IMR-90 (cell line): ENCODE results near the gene COLQ. TPM values are rescaled to one million over a fixed set of nuclear protein-coding genes. Genes with fewer than 3 reads are reported as not detected.

Experiments
- ATAC-seq: fragments of 200-7000 bp; cut with Tn5 transposase; 2 replicates; pipeline ENCODE4 v1.9.1; 2020; ENCODE audit warnings: low read depth, mild to moderate bottlenecking, moderate library complexity
- BruUV-seq: library from RNA; stranded (reverse); fragments of 400-500 nt; replicated peaks from 2 replicates; lab custom pipeline; 2021; lab: Mats Ljungman, UMichigan
- CTCF ChIA-PET: fragments of 300-600 bp; formaldehyde crosslinking; extraction: SDS; loops from one replicate; lab custom pipeline; 2021; ENCODE audit warnings: antibody characterized with exemption; lab: Yijun Ruan, JAX
- POLR2A ChIA-PET: fragments of 300-600 bp; sonication (Branson Sonifier 250); formaldehyde crosslinking; loops from one replicate; lab custom pipeline; 2022; ENCODE audit warnings: antibody characterized with exemption; ENCODE audit not compliant: unreplicated experiment; lab: Charles Lee
- DNase-seq: peaks from one replicate; pipeline ENCODE4 v3.0.0; 2013
- H2AFZ ChIP-seq: replicated peaks from 2 replicates; pipeline ENCODE3; 2013; ENCODE audit warnings: low read length, mild to moderate bottlenecking; ENCODE audit not compliant: poor library complexity
- H2AK5ac ChIP-seq: 2 replicates; pipeline ENCODE4 v1.6.1; 2013; ENCODE audit warnings: low read depth, low read length, inconsistent platforms
- H2AK9ac ChIP-seq: replicated peaks from 2 replicates; pipeline ENCODE3; 2013; ENCODE audit warnings: mild to moderate bottlenecking, low read depth, low read length, moderate library complexity; ENCODE audit not compliant: poor library complexity
- H2BK120ac ChIP-seq: 2 replicates; pipeline ENCODE4 v1.6.1; 2013; ENCODE audit warnings: low read depth, low read length, inconsistent platforms
- H2BK15ac ChIP-seq: 3 replicates; pipeline ENCODE4 v1.6.1; 2013; ENCODE audit warnings: low read depth, low read length, inconsistent platforms
- H2BK20ac ChIP-seq: 2 replicates; pipeline ENCODE4 v1.6.1; 2013; ENCODE audit warnings: low read depth, mild to moderate bottlenecking, inconsistent platforms, low read length, moderate library complexity
- H2BK5ac ChIP-seq: 2 replicates; pipeline ENCODE4 v1.6.1; 2013; ENCODE audit warnings: mild to moderate bottlenecking, low read depth, low read length, inconsistent platforms; ENCODE audit not compliant: poor library complexity, severe bottlenecking
- H3K14ac ChIP-seq: replicated peaks from 2 replicates; pipeline ENCODE4 v1.6.1; 2013; ENCODE audit warnings: low read depth, low read length, inconsistent platforms
- H3K18ac ChIP-seq: 2 replicates; pipeline ENCODE4 v1.6.1; 2013; ENCODE audit warnings: low read depth, low read length, control low read depth
- H3K23ac ChIP-seq: 2 replicates; pipeline ENCODE4 v1.6.1; 2013; ENCODE audit warnings: low read depth, low read length, inconsistent platforms
- H3K27ac ChIP-seq: 2 replicates; pipeline ENCODE4 v1.5.1; 2013; ENCODE audit warnings: mild to moderate bottlenecking, control low read depth, low read length; ENCODE audit not compliant: insufficient read depth
- H3K27me3 ChIP-seq: 2 replicates; pipeline ENCODE4 v1.6.1; 2013; ENCODE audit warnings: low read length; ENCODE audit not compliant: control insufficient read depth, insufficient read depth
- H3K36me3 ChIP-seq: 2 replicates; pipeline ENCODE4 v1.6.1; 2013; ENCODE audit warnings: low read length, mixed read lengths; ENCODE audit not compliant: control insufficient read depth, insufficient read depth
- H3K4ac ChIP-seq: 2 replicates; pipeline ENCODE4 v1.6.1; 2013; ENCODE audit warnings: low read depth, low read length, inconsistent platforms
- H3K4me1 ChIP-seq: 2 replicates; pipeline ENCODE4 v1.6.1; 2013; ENCODE audit warnings: low read length, mixed read lengths; ENCODE audit not compliant: control insufficient read depth, insufficient read depth
- H3K4me2 ChIP-seq: 2 replicates; pipeline ENCODE4 v1.6.1; 2013; ENCODE audit warnings: low read depth, mild to moderate bottlenecking, control low read depth, low read length, moderate library complexity
- H3K4me3 ChIP-seq: 2 replicates; pipeline ENCODE4 v1.5.1; 2013; ENCODE audit warnings: low read depth, mild to moderate bottlenecking, control low read depth, low read length, moderate library complexity; ENCODE audit not compliant: insufficient read depth
- H3K56ac ChIP-seq: 2 replicates; pipeline ENCODE4 v1.6.1; 2013; ENCODE audit warnings: low read length, inconsistent platforms; ENCODE audit not compliant: insufficient read depth; ENCODE audit errors: extremely low read depth
- H3K79me1 ChIP-seq, 2 experiments: 2 replicates each; pipeline ENCODE4 v1.6.1; 2013; ENCODE audit warnings: low read length in 2 of 2, inconsistent platforms in 1 of 2, low read depth in 1 of 2
- H3K9ac ChIP-seq: 2 replicates; pipeline ENCODE4 v1.6.1; 2013; ENCODE audit warnings: low read depth, low read length, control low read depth
- H3K9me1 ChIP-seq: 2 replicates; pipeline ENCODE4 v1.6.1; 2013; ENCODE audit warnings: low read length, inconsistent platforms; ENCODE audit not compliant: insufficient read depth
- H3K9me3 ChIP-seq: 2 replicates; pipeline ENCODE4 v1.6.1; 2013; ENCODE audit warnings: low read length; ENCODE audit not compliant: control insufficient read depth, insufficient read depth
- H4K20me1 ChIP-seq: 2 replicates; pipeline ENCODE4 v1.6.1; 2013; ENCODE audit warnings: low read length, inconsistent platforms; ENCODE audit not compliant: insufficient read depth
- H4K5ac ChIP-seq: 2 replicates; pipeline ENCODE4 v1.6.1; 2013; ENCODE audit warnings: mild to moderate bottlenecking, low read depth, low read length, control low read depth
- H4K8ac ChIP-seq, 2 experiments: 2 replicates each; pipeline ENCODE4 v1.6.1; 2013; ENCODE audit warnings: low read depth in 2 of 2, low read length in 2 of 2, control low read depth in 1 of 2, inconsistent platforms in 1 of 2
- H4K91ac ChIP-seq: 2 replicates; pipeline ENCODE4 v1.6.1; 2013; ENCODE audit warnings: low read depth, low read length, inconsistent platforms; ENCODE audit not compliant: insufficient read depth
- BHLHE40 ChIP-seq: fragments of 150-350 bp; IDR thresholded peaks from 2 replicates; pipeline ENCODE4 v1.6.1; 2016; ENCODE audit warnings: mild to moderate bottlenecking, low read depth, low read length
- CEBPB ChIP-seq: IDR thresholded peaks from 2 replicates; pipeline ENCODE4 v1.6.1; 2012; ENCODE audit warnings: low read depth, low read length, improper control_type of control experiment
- CHD1 ChIP-seq: IDR thresholded peaks from 2 replicates; pipeline ENCODE4 v1.6.1; 2012; ENCODE audit warnings: low read depth, low read length, improper control_type of control experiment
- FOS ChIP-seq: fragments of 150-350 bp; IDR thresholded peaks from 2 replicates; pipeline ENCODE4 v1.6.1; 2016; ENCODE audit warnings: low read depth, low read length
- MAFK ChIP-seq: IDR thresholded peaks from 2 replicates; pipeline ENCODE4 v1.6.1; 2012; ENCODE audit warnings: low read depth, low read length, improper control_type of control experiment
- MAZ ChIP-seq: IDR thresholded peaks from 2 replicates; pipeline ENCODE4 v1.6.1; 2012; ENCODE audit warnings: low read depth, mild to moderate bottlenecking, low read length, improper control_type of control experiment, moderate library complexity, borderline replicate concordance
- MXI1 ChIP-seq: IDR thresholded peaks from 2 replicates; pipeline ENCODE4 v1.6.1; 2012; ENCODE audit warnings: low read depth, mild to moderate bottlenecking, low read length, moderate library complexity, borderline replicate concordance
- NFE2L2 ChIP-seq: fragments of 150-350 bp; IDR thresholded peaks from 2 replicates; pipeline ENCODE4 v1.6.1; 2016; ENCODE audit warnings: low read depth, mild to moderate bottlenecking, low read length
- POLR2A ChIP-seq: IDR thresholded peaks from 2 replicates; pipeline ENCODE4 v1.6.1; 2012; ENCODE audit warnings: mild to moderate bottlenecking, low read depth, low read length
- RAD21 ChIP-seq: IDR thresholded peaks from 2 replicates; pipeline ENCODE4 v1.6.1; 2012; ENCODE audit warnings: low read length, improper control_type of control experiment
- RFX5 ChIP-seq: IDR thresholded peaks from 2 replicates; pipeline ENCODE4 v1.8.0; 2012; ENCODE audit warnings: low read depth, mild to moderate bottlenecking, low read length, moderate library complexity
- SMC3 ChIP-seq: fragments of 150-350 bp; IDR thresholded peaks from 2 replicates; pipeline ENCODE4 v1.6.1; 2016; ENCODE audit warnings: low read depth, mild to moderate bottlenecking, antibody characterized with exemption, low read length, moderate library complexity
- WGBS, 2 experiments: methylation state at CpG; one replicate each; pipeline versions ENCODE4 v1.1.5 to v1.1.7; 2013; ENCODE audit warnings: missing lambda C conversion rate in 2 of 2; ENCODE audit not compliant: insufficient read length in 1 of 2; ENCODE audit errors: extremely low coverage in 2 of 2; 5-methylcytosine and 5-hydroxymethylcytosine counted together
- dilution Hi-C: fragments of 300-500 bp; cut with HindIII; formaldehyde crosslinking; loops from one replicate; pipeline ENCODE4 v1.14.3; 2018; ENCODE audit warnings: low sequenced_read_pairs; ENCODE audit not compliant: unreplicated experiment
- in situ Hi-C: fragments of 300-500 bp; cut with MboI; formaldehyde crosslinking; loops from 3 replicates; pipeline ENCODE4 v1.14.3; 2019; ENCODE audit warnings: low sequenced_read_pairs, inconsistent platforms, mixed read lengths
- intact Hi-C: fragments of 100-400 bp; cut with micrococcal nuclease; formaldehyde crosslinking; loops from 2 replicates; pipeline ENCODE4 v1.10.0; 2022
- polyA plus RNA-seq, 3 experiments: library from polyadenylated mRNA; depleted of rRNA; stranded (reverse); fragments of >200 nt; gene quantifications; 2 replicates each; pipeline ENCODE4 v1.2.3, GENCODE V29; 2012; ENCODE audit warnings: low replicate concordance in 1 of 3
- total RNA-seq: library from RNA; depleted of rRNA; stranded (reverse); fragments of >200 nt; gene quantifications from 2 replicates; pipeline ENCODE4 v1.2.3, GENCODE V29; 2012
- TF ChIP-seq, protein P1 (sequence below): conservative IDR thresholded peaks from 2 replicates; pipeline ENCODE4 v1.5.1; 2012; ENCODE audit warnings: mild to moderate bottlenecking, low read depth, low read length, improper control_type of control experiment
- TF ChIP-seq, protein P2 (sequence below): fragments of 150-350 bp; IDR thresholded peaks from 2 replicates; pipeline ENCODE4 v1.6.1; 2017; ENCODE audit warnings: mild to moderate bottlenecking, antibody characterized with exemption, low read length, low read depth
- TF ChIP-seq, protein P3 (sequence below): fragments of 150-350 bp; IDR thresholded peaks from 2 replicates; pipeline ENCODE4 v1.6.1; 2016; ENCODE audit warnings: low read depth, mild to moderate bottlenecking, low read length, moderate library complexity, borderline replicate concordance

The COLQ gene
- total and polyA plus RNA-seq, 2 of the 4 experiments (the other 2 are of a cell fraction), result 0.18 to 0.65 TPM

DNA sequence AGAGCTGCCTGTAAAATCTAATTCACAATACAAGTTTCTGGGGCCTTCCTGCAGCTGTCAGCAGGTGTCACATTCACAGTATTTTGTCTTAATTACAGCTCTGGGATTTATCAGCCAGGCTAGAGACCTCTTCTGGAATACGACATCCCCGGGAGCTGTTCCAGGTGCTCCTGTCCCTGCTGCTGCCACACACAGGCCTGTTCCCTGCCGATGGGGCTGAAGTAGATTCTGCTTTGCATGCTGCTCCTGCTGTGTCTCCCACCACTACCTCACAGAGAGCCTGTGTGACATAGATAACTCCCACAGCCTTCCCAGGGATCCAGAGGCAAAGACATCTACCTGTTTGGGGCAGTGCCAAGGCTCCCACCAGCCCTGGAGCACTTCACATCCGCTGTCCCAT, 20.4 kb downstream of the COLQ start:
- intact Hi-C loops (no loop called here), in situ Hi-C loops (no loop called here), dilution Hi-C loops (no loop called here)
- H3K14ac ChIP-seq, result no peak overlapping the region
- no peaks in the 10 kb centered on the region for H3K9me3 ChIP-seq
- no peak overlapping the region for H2AK5ac ChIP-seq
- no peak overlapping the region for H3K4me3 ChIP-seq
- no peaks in the 10 kb centered on the region for H3K9me1 ChIP-seq
- BruUV-seq, result no TSS peak
- no peaks in the 10 kb centered on the region for H3K79me1 ChIP-seq
- no peak overlapping the region for H4K91ac ChIP-seq
- no peak overlapping the region for H3K56ac ChIP-seq
- H2BK20ac ChIP-seq, result no peak overlapping the region
- no peak overlapping the region for H4K5ac ChIP-seq
- TF ChIP-seq, protein P1, sequence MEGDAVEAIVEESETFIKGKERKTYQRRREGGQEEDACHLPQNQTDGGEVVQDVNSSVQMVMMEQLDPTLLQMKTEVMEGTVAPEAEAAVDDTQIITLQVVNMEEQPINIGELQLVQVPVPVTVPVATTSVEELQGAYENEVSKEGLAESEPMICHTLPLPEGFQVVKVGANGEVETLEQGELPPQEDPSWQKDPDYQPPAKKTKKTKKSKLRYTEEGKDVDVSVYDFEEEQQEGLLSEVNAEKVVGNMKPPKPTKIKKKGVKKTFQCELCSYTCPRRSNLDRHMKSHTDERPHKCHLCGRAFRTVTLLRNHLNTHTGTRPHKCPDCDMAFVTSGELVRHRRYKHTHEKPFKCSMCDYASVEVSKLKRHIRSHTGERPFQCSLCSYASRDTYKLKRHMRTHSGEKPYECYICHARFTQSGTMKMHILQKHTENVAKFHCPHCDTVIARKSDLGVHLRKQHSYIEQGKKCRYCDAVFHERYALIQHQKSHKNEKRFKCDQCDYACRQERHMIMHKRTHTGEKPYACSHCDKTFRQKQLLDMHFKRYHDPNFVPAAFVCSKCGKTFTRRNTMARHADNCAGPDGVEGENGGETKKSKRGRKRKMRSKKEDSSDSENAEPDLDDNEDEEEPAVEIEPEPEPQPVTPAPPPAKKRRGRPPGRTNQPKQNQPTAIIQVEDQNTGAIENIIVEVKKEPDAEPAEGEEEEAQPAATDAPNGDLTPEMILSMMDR, result no peak
- no peak for TF ChIP-seq POLR2A
- TF ChIP-seq MAZ, result no peak
- TF ChIP-seq CEBPB, result no peak
- no peak for TF ChIP-seq BHLHE40
- TF ChIP-seq CHD1, result no peak
- TF ChIP-seq RFX5, result no peak
- TF ChIP-seq MXI1, result no peak
- TF ChIP-seq, protein P2, sequence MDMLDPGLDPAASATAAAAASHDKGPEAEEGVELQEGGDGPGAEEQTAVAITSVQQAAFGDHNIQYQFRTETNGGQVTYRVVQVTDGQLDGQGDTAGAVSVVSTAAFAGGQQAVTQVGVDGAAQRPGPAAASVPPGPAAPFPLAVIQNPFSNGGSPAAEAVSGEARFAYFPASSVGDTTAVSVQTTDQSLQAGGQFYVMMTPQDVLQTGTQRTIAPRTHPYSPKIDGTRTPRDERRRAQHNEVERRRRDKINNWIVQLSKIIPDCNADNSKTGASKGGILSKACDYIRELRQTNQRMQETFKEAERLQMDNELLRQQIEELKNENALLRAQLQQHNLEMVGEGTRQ, result no peak
- TF ChIP-seq, protein P3, sequence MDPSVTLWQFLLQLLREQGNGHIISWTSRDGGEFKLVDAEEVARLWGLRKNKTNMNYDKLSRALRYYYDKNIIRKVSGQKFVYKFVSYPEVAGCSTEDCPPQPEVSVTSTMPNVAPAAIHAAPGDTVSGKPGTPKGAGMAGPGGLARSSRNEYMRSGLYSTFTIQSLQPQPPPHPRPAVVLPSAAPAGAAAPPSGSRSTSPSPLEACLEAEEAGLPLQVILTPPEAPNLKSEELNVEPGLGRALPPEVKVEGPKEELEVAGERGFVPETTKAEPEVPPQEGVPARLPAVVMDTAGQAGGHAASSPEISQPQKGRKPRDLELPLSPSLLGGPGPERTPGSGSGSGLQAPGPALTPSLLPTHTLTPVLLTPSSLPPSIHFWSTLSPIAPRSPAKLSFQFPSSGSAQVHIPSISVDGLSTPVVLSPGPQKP, result no peak
- TF ChIP-seq RAD21, result no peak
- TF ChIP-seq SMC3, result no peak
- no peak for TF ChIP-seq MAFK
- TF ChIP-seq FOS, result no peak
- no peak for TF ChIP-seq NFE2L2
- no peak overlapping the region for H3K23ac ChIP-seq
- ChIA-PET POLR2A (no interaction called here), CTCF (no interaction called here)
- H4K20me1 ChIP-seq, result no peaks in the 10 kb centered on the region
- no peak overlapping the region for H2AFZ ChIP-seq
- ATAC-seq (no peak), DNase-seq (no peak)
- H3K9ac ChIP-seq, result no peak overlapping the region
- no peak overlapping the region for H3K27ac ChIP-seq
- no peak overlapping the region for H2AK9ac ChIP-seq
- no peak overlapping the region for H2BK5ac ChIP-seq
- H3K4me1 ChIP-seq, result no peaks in the 10 kb centered on the region
- H3K4me2 ChIP-seq, result no peak overlapping the region
- no peak overlapping the region for H4K8ac ChIP-seq
- H3K36me3 ChIP-seq, result no peaks in the 10 kb centered on the region
- 58% methylated on average over 2 of the region's 4 CpGs; no CpG with 5 or more reads in 1 of the 2 experiments for WGBS, 2 experiments
- H3K4ac ChIP-seq, result no peak overlapping the region
- no peak overlapping the region for H3K18ac ChIP-seq
- H3K27me3 ChIP-seq, result peaks cover 1% of the 10 kb centered on the region; the same call in 1 of the 2 replicates
- no peak overlapping the region for H2BK15ac ChIP-seq
- H2BK120ac ChIP-seq, result no peak overlapping the region
